Activated CD8-positive, alpha-beta T cell treated with anti-CD3 and anti-CD28 coated beads for 36 hours (primary cell): ENCODE measurements around the gene AJAP1. TPM values are rescaled to one million over a fixed set of nuclear protein-coding genes. Genes with fewer than 3 reads are reported as not detected.

Experiments used
- ATAC-seq: fragments of 200-7000 bp; cut with Tn5 transposase; one replicate; pipeline ENCODE4 v1.10.0; 2021; ENCODE audit warnings: mild to moderate bottlenecking, moderate library complexity
- CTCF ChIA-PET: fragments of 350-600 bp; sonication (Branson Sonifier 250); formaldehyde crosslinking; loops from one replicate; lab custom pipeline; 2021; ENCODE audit warnings: antibody characterized with exemption; lab: Charles Lee
- POLR2A ChIA-PET: fragments of 350-600 bp; sonication (Branson Sonifier 250); formaldehyde crosslinking; loops from one replicate; lab custom pipeline; 2021; ENCODE audit warnings: antibody characterized with exemption; lab: Charles Lee
- DNase-seq: peaks from one replicate; pipeline ENCODE4 v3.0.0-alpha.2; 2020
- H3K27ac Mint-ChIP-seq: one replicate; pipeline ENCODE4 v1.8.0; 2021; ENCODE audit warnings: mild to moderate bottlenecking, mixed read lengths
- H3K27me3 Mint-ChIP-seq: one replicate; pipeline ENCODE4 v1.8.0; 2021; ENCODE audit warnings: mixed read lengths
- H3K36me3 Mint-ChIP-seq: one replicate; pipeline ENCODE4 v1.8.0; 2021; ENCODE audit warnings: low read depth, mixed read lengths
- H3K4me1 Mint-ChIP-seq: one replicate; pipeline ENCODE4 v1.8.0; 2021; ENCODE audit warnings: low read depth, mixed read lengths
- H3K4me3 Mint-ChIP-seq: one replicate; pipeline ENCODE4 v1.8.0; 2021; ENCODE audit warnings: mild to moderate bottlenecking, moderate library complexity, mixed read lengths
- H3K9me3 Mint-ChIP-seq: one replicate; pipeline ENCODE4 v1.8.0; 2021; ENCODE audit warnings: mixed read lengths
- intact Hi-C: fragments of 100-400 bp; cut with micrococcal nuclease; formaldehyde crosslinking; loops from one replicate; pipeline ENCODE4 v1.10.0; 2022
- total RNA-seq, 2 experiments: library from RNA; stranded (reverse); gene quantifications; one replicate each; pipeline ENCODE4 v1.2.3, GENCODE V29; 2021
- TF ChIP-seq, protein P1 (sequence below): fragments of 200-600 bp; IDR thresholded peaks from one replicate; pipeline ENCODE4 v1.8.0; 2022; ENCODE audit warnings: antibody characterized with exemption, mild to moderate bottlenecking

Gene AJAP1
- total RNA-seq, 2 experiments from 2014 or later: 0.65 to 0.78 TPM

DNA sequence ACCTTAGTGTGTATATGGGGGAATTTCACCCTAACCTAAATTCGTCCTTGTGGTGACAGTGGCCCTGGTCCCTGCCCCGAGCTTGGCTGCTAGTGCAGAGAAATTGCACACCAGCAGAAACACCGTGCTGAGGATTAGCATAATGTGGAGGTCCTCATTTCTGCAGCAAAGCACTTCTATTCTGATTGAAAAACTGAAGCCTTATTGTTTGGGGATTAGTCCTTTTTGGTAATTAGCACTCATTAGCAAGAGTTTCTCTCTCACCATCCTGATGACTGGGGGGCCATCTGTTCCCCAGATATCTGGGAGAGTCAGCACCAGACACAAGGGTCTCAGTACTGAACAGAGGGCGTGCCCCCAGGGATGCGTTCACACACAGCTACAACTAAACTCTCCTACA, 55.2 kb downstream of the AJAP1 start:
- CTCF ChIA-PET: no interaction called here
- ATAC-seq: no peak

DNA sequence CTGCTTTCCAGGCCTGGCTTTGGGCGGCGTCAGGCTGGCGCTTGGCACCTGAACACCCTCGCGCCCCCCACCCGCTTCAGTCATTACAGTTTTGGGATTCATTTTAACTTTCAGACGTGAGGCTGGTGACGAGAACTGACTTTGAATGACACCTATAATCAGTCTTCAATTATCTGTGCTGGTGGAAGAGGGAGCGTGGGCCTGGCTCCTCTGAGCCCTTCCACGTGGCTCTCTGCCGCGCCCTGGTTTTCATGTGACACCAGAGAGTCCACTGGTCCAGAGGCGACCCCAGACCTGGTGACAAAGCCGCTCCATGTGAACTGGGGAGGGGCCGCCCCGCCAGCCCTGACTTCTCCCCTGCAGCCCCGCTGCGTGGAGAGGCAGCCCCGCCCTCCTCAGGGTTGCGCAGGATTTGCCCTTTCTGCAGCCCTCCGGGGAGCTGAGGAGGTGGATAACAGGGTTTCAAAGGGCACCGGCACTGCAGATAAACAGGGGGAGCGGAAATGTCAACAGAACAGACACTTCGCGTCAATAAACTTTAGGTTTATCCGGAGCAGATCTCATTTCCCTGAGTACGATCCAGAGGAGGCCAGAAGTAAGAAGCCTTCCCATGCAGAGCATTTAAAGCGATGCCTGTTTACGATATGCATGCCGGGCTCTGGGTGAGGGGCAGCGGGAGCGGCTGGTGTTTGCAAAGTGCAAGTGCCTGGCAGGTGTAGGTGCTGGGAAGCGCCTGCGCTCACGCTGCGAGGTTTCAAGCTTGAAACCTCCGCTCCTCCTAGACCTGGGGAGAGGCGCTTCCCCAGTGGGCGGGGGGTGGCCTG, 56.4 kb downstream of the AJAP1 start:
- H3K36me3 Mint-ChIP-seq: no peaks in the 10 kb centered on the region
- H3K4me3 Mint-ChIP-seq: peak overlapping the region; percentile 55
- H3K9me3 Mint-ChIP-seq: no peaks in the 10 kb centered on the region
- peak overlapping the region; percentile 9 for H3K27ac Mint-ChIP-seq
- DNase-seq (peak; percentile 32), ATAC-seq (peak; percentile 75)
- TF ChIP-seq, protein P1, sequence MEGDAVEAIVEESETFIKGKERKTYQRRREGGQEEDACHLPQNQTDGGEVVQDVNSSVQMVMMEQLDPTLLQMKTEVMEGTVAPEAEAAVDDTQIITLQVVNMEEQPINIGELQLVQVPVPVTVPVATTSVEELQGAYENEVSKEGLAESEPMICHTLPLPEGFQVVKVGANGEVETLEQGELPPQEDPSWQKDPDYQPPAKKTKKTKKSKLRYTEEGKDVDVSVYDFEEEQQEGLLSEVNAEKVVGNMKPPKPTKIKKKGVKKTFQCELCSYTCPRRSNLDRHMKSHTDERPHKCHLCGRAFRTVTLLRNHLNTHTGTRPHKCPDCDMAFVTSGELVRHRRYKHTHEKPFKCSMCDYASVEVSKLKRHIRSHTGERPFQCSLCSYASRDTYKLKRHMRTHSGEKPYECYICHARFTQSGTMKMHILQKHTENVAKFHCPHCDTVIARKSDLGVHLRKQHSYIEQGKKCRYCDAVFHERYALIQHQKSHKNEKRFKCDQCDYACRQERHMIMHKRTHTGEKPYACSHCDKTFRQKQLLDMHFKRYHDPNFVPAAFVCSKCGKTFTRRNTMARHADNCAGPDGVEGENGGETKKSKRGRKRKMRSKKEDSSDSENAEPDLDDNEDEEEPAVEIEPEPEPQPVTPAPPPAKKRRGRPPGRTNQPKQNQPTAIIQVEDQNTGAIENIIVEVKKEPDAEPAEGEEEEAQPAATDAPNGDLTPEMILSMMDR: no peak
- intact Hi-C loops: no loop called here
- CTCF ChIA-PET: no interaction called here
- POLR2A ChIA-PET: no interaction called here
- peaks cover 13% of the 10 kb centered on the region for H3K4me1 Mint-ChIP-seq
- H3K27me3 Mint-ChIP-seq: peaks cover 12% of the 10 kb centered on the region

More for the DNA sequence above, 55.2 kb downstream of the AJAP1 start:
- Mint-ChIP-seq H3K9me3 (no peaks in the 10 kb centered on the region), H3K4me1 (peaks cover 13% of the 10 kb centered on the region), H3K27ac (no peak overlapping the region), H3K36me3 (no peaks in the 10 kb centered on the region), H3K4me3 (no peak overlapping the region), H3K27me3 (peaks cover 12% of the 10 kb centered on the region)
- DNase-seq: no peak
- intact Hi-C loops: no loop called here
- TF ChIP-seq, protein P1: no peak
- POLR2A ChIA-PET: no interaction called here

DNA sequence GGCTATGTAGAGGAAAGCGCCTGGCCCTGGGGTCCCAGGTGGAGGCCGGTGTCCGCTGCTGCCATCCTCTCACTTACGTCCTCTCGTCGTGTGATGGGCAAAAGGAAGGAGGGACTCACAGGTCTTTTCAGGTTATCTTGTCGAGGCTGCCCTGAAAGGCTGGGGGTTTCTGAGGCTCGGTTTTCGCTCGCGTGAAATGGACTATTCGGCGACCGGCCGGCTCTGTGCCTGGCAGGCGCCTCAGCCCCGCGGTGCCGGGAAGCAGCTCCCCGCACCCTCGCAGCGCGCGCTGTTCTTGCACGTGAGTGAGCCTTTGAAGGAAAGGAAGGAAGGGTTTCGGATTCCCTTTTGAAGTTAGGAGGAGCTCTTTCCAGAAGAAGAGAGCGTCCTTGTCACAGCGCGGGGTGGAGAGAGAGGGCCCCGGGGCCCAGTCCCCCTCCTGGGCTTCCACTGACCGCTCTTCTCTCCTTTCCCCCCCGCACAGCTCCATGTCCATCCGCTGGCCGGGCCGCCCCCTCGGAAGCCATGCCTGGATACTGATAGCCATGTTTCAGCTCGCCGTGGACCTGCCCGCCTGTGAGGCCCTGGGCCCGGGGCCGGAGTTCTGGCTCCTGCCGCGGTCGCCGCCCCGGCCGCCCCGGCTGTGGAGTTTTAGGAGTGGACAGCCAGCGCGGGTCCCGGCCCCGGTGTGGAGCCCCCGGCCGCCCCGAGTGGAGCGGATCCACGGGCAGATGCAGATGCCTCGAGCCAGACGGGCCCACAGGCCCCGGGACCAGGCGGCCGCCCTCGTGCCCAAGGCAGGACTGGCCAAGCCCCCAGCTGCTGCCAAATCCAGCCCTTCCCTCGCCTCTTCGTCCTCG, 57.2 kb downstream of the AJAP1 start:
- intact Hi-C loops: no loop called here
- ChIA-PET POLR2A (no interaction called here), CTCF (no interaction called here)
- ATAC-seq (peak; percentile 8), DNase-seq (no peak)
- H3K27ac Mint-ChIP-seq: no peak overlapping the region
- peak overlapping the region; percentile 55 for H3K4me3 Mint-ChIP-seq
- H3K9me3 Mint-ChIP-seq: peaks cover 3% of the 10 kb centered on the region
- H3K4me1 Mint-ChIP-seq: peaks cover 13% of the 10 kb centered on the region
- H3K27me3 Mint-ChIP-seq: peaks cover 12% of the 10 kb centered on the region
- H3K36me3 Mint-ChIP-seq: no peaks in the 10 kb centered on the region
- TF ChIP-seq, protein P1: no peak

DNA sequence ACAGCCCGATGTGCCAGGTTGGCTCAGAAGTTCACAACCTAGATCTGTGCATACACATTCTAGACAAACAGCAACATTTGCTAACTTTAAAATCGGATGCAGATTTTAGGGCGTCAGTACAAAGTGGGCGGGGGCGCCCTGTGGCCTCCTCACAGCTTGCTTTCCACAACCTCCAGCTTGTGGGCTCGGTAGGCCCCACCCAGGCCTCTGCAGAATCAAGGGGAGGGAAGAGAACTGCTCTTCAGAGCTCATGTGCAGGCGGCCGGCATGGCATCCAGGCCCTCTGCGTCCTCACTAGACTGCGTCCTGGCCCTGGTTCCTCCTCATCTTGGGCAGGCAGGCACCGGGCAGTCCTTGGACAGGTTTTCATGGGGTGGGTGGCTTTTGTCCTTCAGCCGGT, 59.3 kb downstream of the AJAP1 start:
- H3K4me1 Mint-ChIP-seq: peaks cover 13% of the 10 kb centered on the region
- TF ChIP-seq, protein P1: no peak
- H3K27me3 Mint-ChIP-seq: peaks cover 12% of the 10 kb centered on the region
- no peaks in the 10 kb centered on the region for H3K36me3 Mint-ChIP-seq
- ATAC-seq (no peak), DNase-seq (no peak)
- peaks cover 3% of the 10 kb centered on the region for H3K9me3 Mint-ChIP-seq
- intact Hi-C loops: no loop called here
- CTCF ChIA-PET: no interaction called here
- no peak overlapping the region for H3K27ac Mint-ChIP-seq
- peak overlapping the region; percentile 28 for H3K4me3 Mint-ChIP-seq
- POLR2A ChIA-PET: no interaction called here

DNA sequence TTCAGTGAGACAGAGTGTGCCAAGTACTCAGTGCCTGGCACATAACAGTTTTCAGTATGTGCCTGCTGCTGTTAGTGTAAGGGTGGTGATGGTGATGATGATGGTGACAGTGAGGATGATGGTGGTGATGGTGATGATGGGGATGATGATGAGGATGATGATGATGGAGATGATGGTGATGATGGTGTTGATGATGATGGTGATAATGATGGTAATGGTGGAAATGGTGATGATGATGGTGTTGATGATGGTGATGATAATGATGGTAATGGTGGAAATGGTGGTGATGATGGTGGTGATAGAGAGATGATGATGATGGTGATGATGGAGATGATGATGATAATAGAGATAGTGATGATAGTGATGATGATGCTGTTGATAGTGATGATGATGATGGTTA, 62.0 kb downstream of the AJAP1 start:
- H3K9me3 Mint-ChIP-seq: peaks cover 3% of the 10 kb centered on the region
- TF ChIP-seq, protein P1: no peak
- H3K27me3 Mint-ChIP-seq: peaks cover 2% of the 10 kb centered on the region
- DNase-seq (no peak), ATAC-seq (no peak)
- H3K4me1 Mint-ChIP-seq: no peaks in the 10 kb centered on the region
- no peak overlapping the region for H3K27ac Mint-ChIP-seq
- POLR2A ChIA-PET: no interaction called here
- no peaks in the 10 kb centered on the region for H3K36me3 Mint-ChIP-seq
- CTCF ChIA-PET: no interaction called here
- no peak overlapping the region for H3K4me3 Mint-ChIP-seq
- intact Hi-C loops: no loop called here
